ENCODE results near the gene CRTAC1. TPM values are rescaled to one million over a fixed set of nuclear protein-coding genes. Genes with fewer than 3 reads are reported as not detected.

The CRTAC1 gene
- polyA plus RNA-seq, 3 donors: 15.4 to 42.2 (median 22.0) TPM

GRCh38 chr10:97925308-97925938 lies 105.0 kb downstream of the CRTAC1 start:
- no peak for DNase-seq (ENCODE audit: low read depth in 3 of 3, low spot score in 2 of 3)

GRCh38 chr10:97924678-97925077 lies 105.7 kb downstream of the CRTAC1 start:
- DNase-seq (ENCODE audit: low read depth in 3 of 3, low spot score in 2 of 3): no peak

GRCh38 chr10:97923476-97923875 lies 106.9 kb downstream of the CRTAC1 start:
- no peak for DNase-seq (ENCODE audit: low read depth in 3 of 3, low spot score in 2 of 3)

GRCh38 chr10:97923057-97923456 lies 107.4 kb downstream of the CRTAC1 start:
- no peak for DNase-seq (ENCODE audit: low read depth in 3 of 3, low spot score in 2 of 3)

- DNase-seq (ENCODE audit: low read depth in 3 of 3, low spot score in 2 of 3): no peak
Observed at GRCh38 chr10:97922022-97922758, 108.2 kb downstream of the CRTAC1 start.

- DNase-seq (ENCODE audit: low read depth in 3 of 3, low spot score in 2 of 3): no peak
Observed at GRCh38 chr10:97921581-97922021, 108.8 kb downstream of the CRTAC1 start.

GRCh38 chr10:97920865-97921264 lies 109.6 kb downstream of the CRTAC1 start:
- DNase-seq (ENCODE audit: low read depth in 3 of 3, low spot score in 2 of 3): no peak

- DNase-seq (ENCODE audit: low read depth in 3 of 3, low spot score in 2 of 3): no peak
Observed at GRCh38 chr10:97919012-97919411, 111.4 kb downstream of the CRTAC1 start.

- no peak for DNase-seq (ENCODE audit: low read depth in 3 of 3, low spot score in 2 of 3)
Observed at GRCh38 chr10:97916586-97916985, 113.8 kb downstream of the CRTAC1 start.

GRCh38 chr10:97915346-97916131 lies 114.9 kb downstream of the CRTAC1 start:
- no peak for DNase-seq (ENCODE audit: low read depth in 3 of 3, low spot score in 2 of 3)

GRCh38 chr10:97914837-97915211 lies 115.6 kb downstream of the CRTAC1 start:
- peak in 2 of 3 donors; percentile 43 to 48 for DNase-seq (ENCODE audit: low read depth in 3 of 3, low spot score in 2 of 3)

- DNase-seq (ENCODE audit: low read depth in 3 of 3, low spot score in 2 of 3): no peak
Observed at GRCh38 chr10:97914171-97914836, 116.1 kb downstream of the CRTAC1 start.

- DNase-seq (ENCODE audit: low read depth in 3 of 3, low spot score in 2 of 3): no peak
Observed at GRCh38 chr10:97913614-97914013, 116.8 kb downstream of the CRTAC1 start.

GRCh38 chr10:97913193-97913592 lies 117.2 kb downstream of the CRTAC1 start:
- DNase-seq (ENCODE audit: low read depth in 3 of 3, low spot score in 2 of 3): no peak

GRCh38 chr10:97911217-97911616 lies 119.2 kb downstream of the CRTAC1 start:
- DNase-seq (ENCODE audit: low read depth in 3 of 3, low spot score in 2 of 3): no peak

GRCh38 chr10:97910661-97911060 lies 119.8 kb downstream of the CRTAC1 start:
- DNase-seq (ENCODE audit: low read depth in 3 of 3, low spot score in 2 of 3): no peak

- no peak for DNase-seq (ENCODE audit: low read depth in 3 of 3, low spot score in 2 of 3)
Observed at GRCh38 chr10:97907830-97908229, 122.6 kb downstream of the CRTAC1 start.

- DNase-seq (ENCODE audit: low read depth in 3 of 3, low spot score in 2 of 3): no peak
Observed at GRCh38 chr10:97907211-97907610, 123.2 kb downstream of the CRTAC1 start.

- no peak for DNase-seq (ENCODE audit: low read depth in 3 of 3, low spot score in 2 of 3)
Observed at GRCh38 chr10:97905276-97905675, 125.1 kb downstream of the CRTAC1 start.

GRCh38 chr10:97904576-97904975 lies 125.8 kb downstream of the CRTAC1 start:
- no peak for DNase-seq (ENCODE audit: low read depth in 3 of 3, low spot score in 2 of 3)

- DNase-seq (ENCODE audit: low read depth in 3 of 3, low spot score in 2 of 3): no peak
Observed at GRCh38 chr10:97904018-97904381, 126.4 kb downstream of the CRTAC1 start.
